GM20000 (cell line): ENCODE measurements around the gene MAGEA3.
"Not testable (repeated sequence)": the region's sequence is repeated elsewhere in the genome, so short reads cannot be mapped to it uniquely, and the experiment has no call there.

ENCODE experiments used
- DNase-seq: peaks from one replicate; pipeline ENCODE4 v3.0.0; 2012; ENCODE audit warnings: low spot score
- CTCF ChIP-seq: IDR thresholded peaks from 2 replicates; pipeline ENCODE4 v1.5.1; 2012; ENCODE audit warnings: mild to moderate bottlenecking, control low read depth; ENCODE audit errors: extremely low read depth, missing control alignments

MAGEA3 gene

GRCh38 chrX:152735101-152735500 lies 36.5 kb downstream of the MAGEA3 start:
- no peak for DNase-seq
- TF ChIP-seq CTCF: no peak

GRCh38 chrX:152735860-152736511 lies 37.4 kb downstream of the MAGEA3 start:
- no peak for TF ChIP-seq CTCF
- DNase-seq: no peak

GRCh38 chrX:152736528-152736927 lies 37.9 kb downstream of the MAGEA3 start:
- DNase-seq: not testable (repeated sequence)

- TF ChIP-seq CTCF: no peak
- no peak for DNase-seq
These were observed 40.0 kb downstream of the MAGEA3 start for GRCh38 chrX:152738560-152738959.
